ENCODE measurements around the gene NUTF2. TPM values are rescaled to one million over a fixed set of nuclear protein-coding genes. Genes with fewer than 3 reads are reported as not detected.
A peak's percentile ranks its signal among the peaks of the same experiment; 100 is the strongest.

NUTF2 gene
- total and polyA plus RNA-seq, 10 of the 15 experiments (the other 5 are each of a cell fraction or from before 2014, with no cell fraction given) = 116 to 342 (median 202) TPM

GRCh38 chr16:67833415-67834241 lies 13.1 kb upstream of the NUTF2 start (continued):
- TF ChIP-seq NR2C2 (IDR thresholded peaks at IDR 0.05; ENCODE audit: borderline replicate concordance, control insufficient read depth, insufficient read length, low read depth) (no peak), SKIL (IDR thresholded peaks at IDR 0.05; ENCODE audit: low read depth, poor library complexity, severe bottlenecking) (no peak), MYB (IDR thresholded peaks at IDR 0.05; ENCODE audit: borderline replicate concordance, low read depth, low read length) (peak; percentile 58; the same call in 1 of the 2 replicates), IRF5 (IDR thresholded peaks at IDR 0.05; ENCODE audit: borderline replicate concordance) (peak; percentile 77), ASH2L (IDR thresholded peaks at IDR 0.05; ENCODE audit: borderline replicate concordance, low read depth) (no peak), EZH2 (IDR thresholded peaks at IDR 0.05; ENCODE audit: borderline replicate concordance, control insufficient read depth, low read depth, low read length) (no peak), TARDBP (IDR thresholded peaks at IDR 0.05; ENCODE audit: borderline replicate concordance) (peak; percentile 83), BRCA1 (IDR thresholded peaks at IDR 0.05; ENCODE audit: low read depth, low read length) (peak; percentile 93), CBX5 (IDR thresholded peaks at IDR 0.05; ENCODE audit: low read depth) (no peak), ZZZ3 (IDR thresholded peaks at IDR 0.05; ENCODE audit: control insufficient read depth, insufficient read length, low read depth) (no peak), ZSCAN29 (IDR thresholded peaks at IDR 0.05) (peak; percentile 42; the same call in 1 of the 2 replicates), YBX1 (IDR thresholded peaks at IDR 0.05) (no peak), NRF1 (conservative IDR thresholded peaks at IDR 0.05; ENCODE audit: low read depth, low read length) (no peak; the same call in 1 of the 2 replicates), TCF7 (IDR thresholded peaks at IDR 0.05; ENCODE audit: borderline replicate concordance) (no peak), REST (IDR thresholded peaks at IDR 0.05; ENCODE audit: low read depth, low read length) (no peak), SUZ12 (IDR thresholded peaks at IDR 0.05; ENCODE audit: unreplicated experiment) (no peak), IRF4 (IDR thresholded peaks at IDR 0.05; ENCODE audit: low read depth, low read length) (no peak), MEF2B (IDR thresholded peaks at IDR 0.05; ENCODE audit: partially characterized antibody, poor library complexity, severe bottlenecking) (no peak), PAX5 (IDR thresholded peaks at IDR 0.05; ENCODE audit: borderline replicate concordance, low read depth, low read length) (peak; percentile 49; the same call in 1 of the 2 replicates), RELB (IDR thresholded peaks at IDR 0.05; ENCODE audit: low read depth) (0 out of 2 replicates have a peak, but pooled peaks have one; percentile 22), SREBF1 (IDR thresholded peaks at IDR 0.05; ENCODE audit: low read length) (0 out of 2 replicates have a peak, but pooled peaks have one; percentile 4), PAX8 (IDR thresholded peaks at IDR 0.05) (no peak)

Measured in GM12878 (cell line).